Measurements from ENCODE around the gene TBC1D2B.

DNA sequence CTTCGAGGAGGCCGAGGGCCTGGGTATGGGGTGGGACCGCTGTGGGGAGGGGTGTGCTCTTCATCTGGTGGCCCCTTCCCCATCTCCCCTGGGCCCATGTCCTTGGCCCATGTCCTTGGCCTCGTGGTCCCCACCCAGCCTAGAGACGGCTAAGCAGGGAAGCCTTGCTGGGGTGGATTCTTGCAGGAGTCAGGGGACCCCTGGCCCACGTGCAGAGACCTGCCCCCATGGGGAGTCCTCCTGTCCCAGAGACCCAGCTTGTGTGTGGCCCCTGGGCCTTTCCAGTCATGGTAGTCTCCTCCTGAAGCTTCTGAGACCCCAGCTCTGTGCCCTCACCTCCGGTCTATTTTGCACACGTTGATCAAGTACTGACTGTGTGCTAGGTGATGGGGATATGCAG is 97.4 kb downstream of the TBC1D2B start:
- TF ChIP-seq, protein P1, sequence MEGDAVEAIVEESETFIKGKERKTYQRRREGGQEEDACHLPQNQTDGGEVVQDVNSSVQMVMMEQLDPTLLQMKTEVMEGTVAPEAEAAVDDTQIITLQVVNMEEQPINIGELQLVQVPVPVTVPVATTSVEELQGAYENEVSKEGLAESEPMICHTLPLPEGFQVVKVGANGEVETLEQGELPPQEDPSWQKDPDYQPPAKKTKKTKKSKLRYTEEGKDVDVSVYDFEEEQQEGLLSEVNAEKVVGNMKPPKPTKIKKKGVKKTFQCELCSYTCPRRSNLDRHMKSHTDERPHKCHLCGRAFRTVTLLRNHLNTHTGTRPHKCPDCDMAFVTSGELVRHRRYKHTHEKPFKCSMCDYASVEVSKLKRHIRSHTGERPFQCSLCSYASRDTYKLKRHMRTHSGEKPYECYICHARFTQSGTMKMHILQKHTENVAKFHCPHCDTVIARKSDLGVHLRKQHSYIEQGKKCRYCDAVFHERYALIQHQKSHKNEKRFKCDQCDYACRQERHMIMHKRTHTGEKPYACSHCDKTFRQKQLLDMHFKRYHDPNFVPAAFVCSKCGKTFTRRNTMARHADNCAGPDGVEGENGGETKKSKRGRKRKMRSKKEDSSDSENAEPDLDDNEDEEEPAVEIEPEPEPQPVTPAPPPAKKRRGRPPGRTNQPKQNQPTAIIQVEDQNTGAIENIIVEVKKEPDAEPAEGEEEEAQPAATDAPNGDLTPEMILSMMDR (IDR thresholded peaks at IDR 0.05) = no peak
- TF ChIP-seq POLR2A (IDR thresholded peaks at IDR 0.05) = no peak
- TF ChIP-seq POLR2AphosphoS5 (IDR thresholded peaks at IDR 0.05; ENCODE audit: insufficient read depth in 1 of 2, low read depth in 1 of 2) = no peak
